Putamen (tissue), 1 donor: Measurements from ENCODE around the gene DEUP1.
"Not testable (repeated sequence)": the region's sequence is repeated elsewhere in the genome, so short reads cannot be mapped to it uniquely, and the experiment has no call there.

Source experiments
- DNase-seq: peaks from one replicate; pipeline ENCODE4 v3.0.0-alpha.2; 2016; ENCODE audit warnings: low spot score

DEUP1 gene

DNA sequence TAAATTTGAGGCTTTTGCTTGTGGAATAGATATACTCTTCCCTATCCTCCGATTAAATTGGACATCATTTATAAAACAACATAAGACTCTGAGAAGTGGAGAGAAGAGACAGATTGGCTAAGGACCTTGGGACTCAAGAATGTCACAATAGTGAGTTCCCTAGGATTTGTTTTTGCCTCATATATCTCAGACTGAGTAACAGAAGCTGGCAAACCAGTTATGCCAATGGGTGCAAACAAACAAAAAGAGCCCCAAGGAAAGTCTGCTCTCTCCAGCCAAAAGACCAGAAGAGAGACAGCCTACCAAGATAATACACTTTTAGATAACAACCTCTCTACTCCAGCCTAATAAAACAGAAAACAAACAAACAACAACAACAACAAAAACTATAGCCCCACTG lies 28.9 kb downstream of the DEUP1 start:
- DNase-seq, result no peak

DNA sequence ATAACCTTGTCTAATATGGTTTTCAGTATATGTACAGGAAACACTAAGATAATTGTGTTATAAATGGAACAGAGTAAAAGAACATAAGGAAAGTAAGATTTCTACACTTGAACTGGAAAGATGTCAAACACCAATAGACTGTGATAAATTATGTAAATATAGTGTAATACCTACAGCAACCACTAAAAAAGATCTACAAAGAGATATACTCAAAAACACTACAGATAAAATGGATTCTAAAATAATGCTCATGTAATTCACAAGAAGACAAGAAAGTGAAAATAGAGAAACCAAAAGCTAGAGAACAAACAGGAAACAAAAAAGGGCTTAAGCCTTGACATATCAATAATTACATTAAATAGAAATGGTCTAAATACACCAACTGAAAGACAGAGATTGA lies 30.9 kb downstream of the DEUP1 start:
- no peak for DNase-seq

DNA sequence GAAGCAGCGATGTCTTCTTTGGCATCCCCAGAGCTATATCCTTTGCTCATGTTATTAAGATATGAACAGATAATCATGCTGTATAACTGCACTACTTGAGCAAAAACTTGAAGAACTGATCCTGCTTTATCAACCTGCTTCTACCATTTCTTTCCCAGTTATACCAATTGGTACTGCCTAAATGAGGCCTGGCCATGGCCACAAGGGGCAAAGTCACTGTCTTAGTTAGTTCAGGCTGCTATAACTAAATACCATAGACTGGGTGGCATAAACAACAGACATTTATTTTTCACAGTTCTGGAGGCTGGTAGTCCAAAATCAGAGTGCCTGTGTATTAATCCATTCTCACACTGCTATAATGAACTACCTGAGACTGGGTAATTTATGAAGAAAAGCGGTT lies 37.5 kb downstream of the DEUP1 start:
- no peak for DNase-seq

DNA sequence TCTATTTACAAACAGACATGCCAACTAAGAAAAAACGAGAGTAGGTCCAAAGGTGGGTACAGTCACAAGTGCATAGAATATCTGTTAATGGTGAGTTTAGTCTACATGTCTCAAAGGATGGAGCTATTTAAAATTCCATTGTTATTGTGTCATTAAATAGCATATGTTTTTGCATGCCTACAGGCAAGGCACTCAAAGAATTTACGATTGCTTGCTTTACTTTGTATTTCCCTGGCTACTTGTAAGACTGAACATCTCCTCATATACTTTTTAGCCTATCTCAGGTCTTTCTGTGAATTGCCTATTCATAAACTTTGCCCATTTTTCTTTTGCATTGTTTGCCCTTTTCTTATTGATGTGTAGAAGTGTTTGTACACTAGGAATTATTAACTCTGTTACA lies 39.7 kb downstream of the DEUP1 start:
- DNase-seq, result no peak

DNA sequence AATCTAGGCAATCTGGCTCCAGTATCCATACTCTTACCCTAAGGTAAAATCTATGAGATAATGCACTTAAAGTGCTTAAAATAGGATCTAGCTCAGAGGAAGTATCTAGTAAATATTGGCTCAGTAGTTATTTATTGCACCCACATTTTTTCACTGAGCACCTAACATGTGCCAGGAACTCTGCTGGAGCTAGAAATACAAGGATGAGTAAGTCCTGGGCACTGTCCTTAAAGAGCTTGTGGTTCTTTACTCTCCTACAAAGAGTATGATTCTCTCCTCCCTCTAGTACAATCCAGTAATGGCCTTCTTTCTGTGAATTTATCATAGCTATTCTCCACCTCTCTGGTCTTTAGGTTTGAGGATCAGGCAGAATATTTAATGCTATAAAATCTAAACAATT lies 59.2 kb downstream of the DEUP1 start:
- DNase-seq, result no peak

GRCh38 chr11:93392867-93393266 lies 62.3 kb downstream of the DEUP1 start:
- DNase-seq, result no peak

GRCh38 chr11:93393386-93393785 lies 62.8 kb downstream of the DEUP1 start:
- DNase-seq, result no peak

DNA sequence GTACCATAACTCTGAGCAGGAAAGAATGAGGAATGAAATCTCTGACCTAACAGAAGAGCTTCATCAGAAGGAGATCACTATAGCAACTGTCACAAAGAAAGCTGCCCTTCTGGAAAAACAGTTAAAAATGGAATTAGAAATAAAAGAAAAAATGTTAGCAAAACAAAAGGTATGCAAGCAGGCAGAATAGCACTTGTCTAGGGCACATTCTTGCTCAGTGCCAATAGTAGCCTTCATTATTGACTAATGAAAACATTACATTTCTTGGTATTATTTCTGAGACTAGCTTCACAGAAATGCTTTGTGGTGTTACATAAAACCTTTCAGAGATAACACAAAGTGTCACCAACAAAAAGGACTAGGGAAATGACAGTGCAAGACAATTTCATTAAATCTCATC lies 63.9 kb downstream of the DEUP1 start:
- no peak for DNase-seq

DNA sequence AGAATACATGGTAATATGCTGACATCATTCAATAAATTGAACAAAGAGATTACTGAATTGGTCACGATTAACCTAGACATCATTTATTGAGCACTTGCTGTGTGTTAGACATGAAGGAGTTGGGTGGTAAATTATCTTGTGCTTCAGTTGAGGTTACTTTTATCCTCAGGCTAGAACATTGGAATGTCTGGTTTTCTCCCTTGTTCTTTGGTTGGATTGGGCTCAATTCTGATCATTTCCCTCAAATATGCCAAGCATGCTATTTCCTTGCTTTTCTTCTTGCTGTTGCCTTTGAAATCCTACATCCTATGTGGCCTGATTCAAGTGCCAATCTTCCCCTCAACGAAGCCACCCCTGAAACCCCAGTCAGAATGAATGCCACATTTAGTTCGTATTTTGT lies 65.8 kb downstream of the DEUP1 start:
- DNase-seq, result no peak

- no peak for DNase-seq
These were observed 73.4 kb downstream of the DEUP1 start for GRCh38 chr11:93403930-93404329.

DNA sequence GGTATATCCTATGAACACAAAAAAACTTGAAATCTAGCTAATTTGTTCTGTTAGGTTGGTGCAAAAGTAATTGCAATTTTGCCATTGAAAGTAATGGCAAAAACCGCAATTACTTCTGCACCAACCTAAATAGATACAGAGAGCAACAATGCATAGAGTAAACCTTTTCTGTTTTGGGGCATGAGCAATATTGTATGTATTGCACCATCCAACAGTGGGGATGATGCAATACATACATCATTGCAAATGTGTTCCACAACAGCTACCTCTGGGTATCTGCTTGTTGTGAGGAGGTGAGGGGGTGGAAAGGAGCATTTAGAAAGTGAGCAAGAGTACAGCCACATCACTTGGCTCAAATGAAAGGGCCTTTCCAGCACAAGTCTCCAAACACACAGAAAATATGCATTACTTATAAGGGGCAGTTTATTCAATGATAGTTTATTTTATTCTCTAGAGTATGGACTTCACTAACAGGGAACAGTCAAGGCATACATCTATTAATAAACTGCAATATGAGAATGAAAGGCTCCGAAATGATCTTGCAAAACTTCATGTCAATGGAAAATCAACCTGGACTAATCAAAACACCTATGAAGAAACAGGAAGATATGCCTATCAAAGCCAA lies 77.3 kb downstream of the DEUP1 start:
- no peak for DNase-seq

GRCh38 chr11:93410441-93410840 lies 79.9 kb downstream of the DEUP1 start:
- DNase-seq, result no peak

DNA sequence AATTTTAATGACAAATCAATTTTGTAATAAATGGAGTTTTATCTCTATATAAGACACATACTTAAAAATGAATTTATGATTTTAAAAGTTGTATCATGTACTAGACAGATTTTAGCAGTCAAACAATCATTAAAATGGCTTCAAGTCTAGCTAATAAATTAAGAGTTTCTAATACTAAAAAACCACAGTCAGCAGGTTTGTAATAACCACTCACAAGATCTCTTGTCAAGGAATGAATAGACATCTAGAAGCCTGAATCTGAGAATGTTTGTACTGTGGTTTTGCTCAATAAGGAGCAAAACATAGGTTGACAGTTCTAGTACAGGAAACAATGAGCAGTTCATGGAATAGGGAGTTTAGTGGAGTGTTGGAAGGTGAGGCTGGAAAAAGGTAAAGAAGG lies 81.2 kb downstream of the DEUP1 start:
- DNase-seq, result no peak

DNA sequence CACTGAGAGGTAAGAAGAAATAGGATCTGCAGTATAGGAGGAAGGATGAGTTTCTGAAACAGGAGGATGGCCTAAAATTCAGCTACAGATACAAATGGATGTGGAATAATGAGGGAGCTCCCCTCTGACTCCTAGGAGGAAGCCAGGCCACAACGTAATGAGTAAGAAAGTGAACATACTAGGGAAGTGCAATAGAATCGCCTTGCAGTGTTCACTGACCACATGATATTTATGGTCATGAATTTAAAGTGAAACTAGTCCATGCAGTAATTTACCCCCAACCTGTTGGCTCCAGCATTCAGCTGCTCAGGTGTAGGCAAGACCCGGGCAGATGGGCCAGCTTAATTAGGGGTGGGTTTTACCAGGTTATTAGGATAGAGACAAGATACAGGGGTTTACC lies 101.7 kb downstream of the DEUP1 start:
- DNase-seq, result no peak

- DNase-seq, result not testable (repeated sequence)
These were observed 112.7 kb downstream of the DEUP1 start for GRCh38 chr11:93443232-93443631.

- DNase-seq, result no peak
These were observed 114.1 kb downstream of the DEUP1 start for GRCh38 chr11:93444617-93445073.

DNA sequence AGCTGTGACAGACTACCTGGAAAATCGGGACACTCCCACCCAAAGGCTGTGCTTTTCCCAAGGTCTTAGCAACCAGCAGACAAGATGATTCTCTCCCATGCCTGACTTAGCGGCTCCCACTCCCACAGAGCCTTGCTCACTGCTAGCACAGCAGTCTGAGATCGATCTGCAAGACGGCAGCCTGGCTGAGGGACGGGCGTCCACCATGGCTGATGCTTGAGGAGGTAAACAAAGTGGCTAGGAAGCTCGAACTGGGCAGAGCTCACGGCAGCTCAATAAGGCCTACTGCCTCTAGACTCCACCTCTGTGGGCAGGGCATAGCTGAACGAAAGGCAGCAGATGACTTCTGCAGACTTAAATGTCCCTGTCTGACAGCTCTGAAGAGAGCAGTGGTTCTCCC lies 127.7 kb downstream of the DEUP1 start:
- no peak for DNase-seq

DNA sequence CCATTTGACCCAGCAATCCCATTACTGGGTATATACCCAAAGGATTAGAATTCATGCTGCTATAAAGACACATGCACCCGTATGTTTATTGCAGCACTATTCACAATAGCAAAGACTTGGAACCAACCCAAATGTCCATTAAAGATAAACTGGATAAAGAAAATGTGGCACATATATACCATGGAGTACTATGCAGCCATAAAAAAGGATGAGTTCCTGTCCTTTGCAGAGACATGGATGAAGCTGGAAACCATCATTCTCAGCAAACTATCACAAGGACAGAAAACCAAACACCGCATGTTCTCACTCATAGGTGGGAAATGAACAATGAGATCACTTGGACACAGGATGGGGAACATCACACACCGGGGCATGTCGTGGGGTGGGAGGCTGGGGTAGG lies 133.1 kb downstream of the DEUP1 start:
- not testable (repeated sequence) for DNase-seq

GRCh38 chr11:93464927-93465540 lies 134.5 kb downstream of the DEUP1 start:
- no peak for DNase-seq

GRCh38 chr11:93467054-93467453 lies 136.5 kb downstream of the DEUP1 start:
- DNase-seq, result no peak

DNA sequence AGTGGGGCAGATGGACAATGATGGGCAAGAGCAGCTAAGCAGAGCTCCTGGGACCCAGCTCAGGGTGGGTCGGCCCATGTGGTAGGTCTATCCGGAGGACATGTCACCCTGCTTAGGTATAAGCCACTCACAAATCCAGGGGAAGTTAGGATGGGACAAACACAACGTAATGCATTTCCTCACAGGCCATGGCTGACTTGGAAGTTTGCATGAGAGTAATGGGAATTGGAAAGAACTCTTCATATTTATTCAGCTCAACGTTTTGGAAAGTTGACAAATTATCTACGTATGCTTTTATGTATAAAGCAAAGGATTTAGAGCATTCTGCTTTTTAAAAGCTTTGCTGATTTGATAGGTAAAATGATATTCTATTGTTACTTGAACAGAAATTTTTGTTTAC lies 137.7 kb downstream of the DEUP1 start:
- no peak for DNase-seq

- no peak for DNase-seq
These were observed 143.6 kb downstream of the DEUP1 start for GRCh38 chr11:93474123-93474522.

DNA sequence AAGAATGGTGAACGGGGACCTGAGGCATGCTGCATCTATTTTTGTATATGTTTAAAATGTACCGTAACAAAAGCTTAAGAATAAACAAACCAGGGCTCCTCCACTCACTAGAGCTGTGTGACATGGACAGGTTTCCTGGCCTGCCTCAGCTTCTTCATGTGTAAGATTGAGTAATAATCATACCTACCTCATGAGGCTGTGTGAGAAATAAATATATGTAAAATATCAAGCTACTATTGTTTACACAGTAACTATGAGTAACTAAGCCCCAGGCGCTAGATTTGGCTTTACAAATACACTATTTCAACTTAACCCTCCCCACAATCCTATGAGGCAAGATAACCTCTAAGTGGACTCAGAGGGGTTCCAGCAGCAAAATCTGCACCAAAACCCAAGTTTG lies 146.3 kb downstream of the DEUP1 start:
- no peak for DNase-seq

- no peak for DNase-seq
These were observed 147.2 kb downstream of the DEUP1 start for GRCh38 chr11:93477684-93478234.
